HAP-1 (cell line): ENCODE results near the gene DENND1B.

ENCODE experiments used
- DNase-seq, 2 experiments: peaks; one replicate each; pipeline ENCODE4 v3.0.0-alpha.2; 2016 to 2020; ENCODE audit warnings: low spot score in 2 of 2
- H3K27me3 ChIP-seq: fragments of 250-450 bp; sonication (Bioruptor Pico); 2 replicates; pipeline ENCODE4 v1.5.1; 2020; ENCODE audit warnings: low read depth, mild to moderate bottlenecking, moderate library complexity
- H3K36me3 ChIP-seq: fragments of 250-450 bp; sonication (Bioruptor Pico); replicated peaks from 2 replicates; pipeline ENCODE4 v1.5.1; 2020; ENCODE audit warnings: mild to moderate bottlenecking
- H3K4me1 ChIP-seq: fragments of 250-450 bp; sonication (Bioruptor Pico); 2 replicates; pipeline ENCODE4 v1.5.1; 2020; ENCODE audit warnings: mild to moderate bottlenecking
- H3K4me3 ChIP-seq: fragments of 250-450 bp; sonication (Bioruptor Pico); 2 replicates; pipeline ENCODE4 v1.5.1; 2020; ENCODE audit warnings: mild to moderate bottlenecking, moderate library complexity
- H3K9me3 ChIP-seq: fragments of 250-450 bp; sonication (Bioruptor Pico); 2 replicates; pipeline ENCODE4 v1.5.1; 2020; ENCODE audit warnings: mild to moderate bottlenecking, moderate library complexity
- in situ Hi-C: fragments of 300-500 bp; cut with MboI; formaldehyde crosslinking; loops from 3 replicates; pipeline ENCODE4 v1.14.3; 2020; ENCODE audit warnings: low sequenced_read_pairs, inconsistent platforms, mixed read lengths

The DENND1B gene

DNA sequence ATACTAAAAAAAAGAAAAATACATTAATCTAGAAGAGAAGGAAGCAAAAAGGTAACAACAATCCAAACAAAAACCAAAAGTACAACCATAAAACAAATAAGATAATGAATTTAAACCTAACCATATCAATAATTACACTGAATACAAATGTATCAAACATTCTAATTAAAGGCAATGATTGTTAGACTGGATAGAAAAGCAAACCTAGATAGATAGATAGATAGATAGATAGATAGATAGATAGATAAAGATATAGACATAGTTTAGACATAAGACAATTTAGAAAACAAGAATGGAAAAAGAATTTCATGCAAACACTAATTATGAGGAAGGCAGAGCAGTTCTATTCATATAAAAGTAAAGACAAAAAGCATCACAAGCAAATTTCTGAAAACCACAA, 24.9 kb downstream of the DENND1B start:
- DNase-seq = no peak
- Histone ChIP-seq H3K4me1 (no peaks in the 10 kb centered on the region), H3K4me3 (no peak overlapping the region), H3K9me3 (no peaks in the 10 kb centered on the region), H3K36me3 (no peaks in the 10 kb centered on the region), H3K27me3 (no peaks in the 10 kb centered on the region)
- in situ Hi-C loops = no loop called here

DNA sequence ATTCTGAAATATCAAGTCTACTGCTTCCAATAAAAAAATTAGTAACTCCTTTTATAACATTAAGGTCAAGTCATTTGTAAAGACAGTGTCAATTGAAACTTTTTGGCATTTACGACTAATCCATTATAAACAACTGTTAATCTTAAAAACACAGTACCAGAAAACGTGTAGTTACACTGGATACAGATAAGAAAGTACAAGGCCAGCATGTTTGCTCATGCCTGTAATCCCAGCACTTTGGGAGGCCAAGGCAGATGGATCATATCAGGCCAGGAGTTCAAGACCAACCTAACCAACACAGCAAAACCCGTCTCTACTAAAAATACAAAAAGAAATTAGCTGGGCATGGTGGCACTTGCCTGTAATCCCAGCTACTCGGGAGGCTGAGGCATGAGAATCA, 29.4 kb downstream of the DENND1B start:
- DNase-seq = no peak
- Histone ChIP-seq H3K4me1 (no peaks in the 10 kb centered on the region), H3K4me3 (no peak overlapping the region), H3K36me3 (no peaks in the 10 kb centered on the region), H3K9me3 (no peaks in the 10 kb centered on the region), H3K27me3 (no peaks in the 10 kb centered on the region)
- in situ Hi-C loops = no loop called here

DNA sequence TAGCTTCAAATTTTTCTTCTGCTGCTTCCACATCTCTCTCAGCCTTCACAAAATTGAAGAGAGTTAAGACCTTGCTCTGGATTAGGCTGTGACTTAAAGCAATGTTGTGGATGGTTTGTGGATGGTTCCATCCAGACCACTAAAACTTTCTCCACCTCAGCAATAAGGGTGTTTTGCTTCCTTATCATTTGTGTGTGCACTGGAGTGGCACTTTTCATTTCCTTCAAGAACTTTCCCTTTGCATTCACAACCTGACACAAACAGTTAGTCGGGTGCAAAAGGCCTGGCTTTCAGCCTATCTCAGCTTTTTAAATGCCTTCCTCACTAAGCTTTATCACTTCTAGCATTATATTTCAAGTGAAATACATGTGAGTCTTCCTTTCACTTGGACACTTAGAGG, 30.3 kb downstream of the DENND1B start:
- H3K4me3 ChIP-seq = no peak overlapping the region
- H3K27me3 ChIP-seq = no peaks in the 10 kb centered on the region
- no peaks in the 10 kb centered on the region for H3K36me3 ChIP-seq
- no peaks in the 10 kb centered on the region for H3K9me3 ChIP-seq
- DNase-seq = no peak
- in situ Hi-C loops = no loop called here
- H3K4me1 ChIP-seq = peaks cover 7% of the 10 kb centered on the region

DNA sequence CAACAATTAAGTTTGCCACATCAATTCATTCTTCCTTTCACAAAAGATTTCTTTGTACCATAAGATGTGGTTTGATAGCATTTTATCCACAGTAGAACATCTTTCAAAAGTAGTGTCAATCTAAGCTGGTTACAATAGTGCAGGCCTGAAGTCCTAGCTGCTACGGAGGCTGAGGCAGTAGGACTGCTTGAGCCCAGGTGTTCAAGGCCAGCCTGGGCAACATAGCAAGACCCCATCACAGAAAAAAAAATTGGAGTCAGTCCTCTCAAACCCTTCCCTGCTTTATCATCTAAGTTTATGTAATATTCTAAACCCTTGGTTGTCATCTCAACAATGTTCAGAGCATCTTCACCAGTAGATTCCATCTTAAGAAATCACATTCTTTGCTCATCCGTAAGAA, 31.7 kb downstream of the DENND1B start:
- DNase-seq = no peak
- no peaks in the 10 kb centered on the region for H3K36me3 ChIP-seq
- no peaks in the 10 kb centered on the region for H3K27me3 ChIP-seq
- in situ Hi-C loops = no loop called here
- H3K4me1 ChIP-seq = peaks cover 9% of the 10 kb centered on the region
- no peaks in the 10 kb centered on the region for H3K9me3 ChIP-seq
- H3K4me3 ChIP-seq = no peak overlapping the region

DNA sequence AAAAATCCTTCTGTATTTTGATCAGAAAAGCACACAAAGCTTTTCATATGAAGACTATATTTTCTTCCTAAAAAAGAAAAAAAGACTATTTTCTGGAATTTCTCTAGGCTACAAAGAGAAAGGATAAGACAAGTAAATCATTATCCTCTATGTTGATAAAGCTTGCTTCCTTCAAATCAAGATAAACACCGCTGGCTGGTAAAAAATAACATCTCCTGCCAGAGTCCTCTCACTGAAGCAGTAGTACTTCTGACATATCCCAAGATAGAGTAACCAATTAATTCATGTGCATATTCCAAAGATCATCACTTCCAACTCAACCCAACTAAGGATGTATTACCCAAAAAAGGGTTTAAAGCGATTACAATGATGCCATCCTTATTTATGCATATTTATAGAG, 34.3 kb downstream of the DENND1B start:
- Histone ChIP-seq H3K36me3 (no peaks in the 10 kb centered on the region), H3K27me3 (no peaks in the 10 kb centered on the region), H3K4me1 (peaks cover 26% of the 10 kb centered on the region), H3K4me3 (no peak overlapping the region), H3K9me3 (no peaks in the 10 kb centered on the region)
- in situ Hi-C loops = no loop called here
- DNase-seq = no peak

DNA sequence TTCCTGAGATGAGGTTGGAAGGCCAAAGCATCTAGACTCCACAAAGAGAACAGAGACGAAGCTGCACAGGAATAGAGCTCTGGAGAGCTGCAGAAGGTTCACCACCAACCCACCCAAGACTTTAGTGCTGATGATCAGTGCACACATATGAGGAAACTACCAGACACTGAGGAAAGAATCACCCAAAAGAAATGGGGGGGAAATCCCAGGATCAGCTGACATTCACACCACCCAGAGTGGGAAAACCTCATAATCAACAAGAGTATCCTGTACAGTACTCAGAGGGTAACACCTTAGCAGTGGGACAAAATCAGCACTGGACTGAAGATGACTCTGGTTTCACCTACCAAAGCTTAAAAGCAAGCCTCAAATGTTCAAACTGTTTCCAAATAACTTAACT, 36.4 kb downstream of the DENND1B start:
- Histone ChIP-seq H3K9me3 (no peaks in the 10 kb centered on the region), H3K4me1 (peaks cover 29% of the 10 kb centered on the region), H3K27me3 (no peaks in the 10 kb centered on the region), H3K4me3 (no peak overlapping the region), H3K36me3 (no peaks in the 10 kb centered on the region)
- no peak for DNase-seq
- in situ Hi-C loops = no loop called here

DNA sequence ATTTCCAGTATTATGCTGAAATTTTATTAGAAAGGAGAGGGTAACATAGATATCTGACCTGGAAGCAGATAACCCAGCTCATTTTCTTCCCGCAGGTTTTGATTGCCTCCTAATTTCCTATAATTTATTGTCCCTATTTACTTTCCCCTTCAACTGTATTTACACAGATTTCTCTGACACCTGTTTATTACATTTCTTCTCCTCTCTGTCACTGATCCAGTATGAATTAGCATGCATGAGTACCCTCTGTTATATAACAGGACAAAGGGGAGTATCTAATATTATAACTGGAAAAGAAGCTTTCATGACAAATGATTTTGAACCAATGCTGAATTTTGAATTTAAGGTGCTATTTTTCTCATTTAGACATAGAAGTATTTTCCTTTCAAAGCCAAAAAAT, 37.4 kb downstream of the DENND1B start:
- H3K9me3 ChIP-seq = no peaks in the 10 kb centered on the region
- in situ Hi-C loops = no loop called here
- DNase-seq = no peak

DNA sequence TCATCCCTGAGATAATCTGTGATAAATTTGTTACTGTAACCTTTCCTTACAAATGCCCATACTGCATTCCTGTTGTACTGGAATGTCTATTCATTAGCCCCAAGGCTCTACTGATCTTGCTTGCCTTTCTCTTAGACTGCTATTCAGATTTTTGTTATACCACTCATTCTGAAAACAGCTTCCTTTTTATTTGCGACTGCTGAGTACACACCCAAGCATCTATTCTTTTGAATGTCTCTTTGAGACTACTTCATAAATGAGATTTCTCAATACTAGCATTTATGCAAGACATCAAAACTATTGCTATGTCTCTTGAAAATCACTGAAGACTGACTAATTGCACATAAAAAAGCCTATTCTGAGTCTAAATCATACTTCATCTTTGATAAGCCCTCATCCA, 38.6 kb downstream of the DENND1B start:
- Histone ChIP-seq H3K27me3 (no peaks in the 10 kb centered on the region), H3K4me1 (peaks cover 45% of the 10 kb centered on the region), H3K36me3 (no peaks in the 10 kb centered on the region), H3K4me3 (no peak overlapping the region), H3K9me3 (no peaks in the 10 kb centered on the region)
- DNase-seq = peak in 1 of 2 experiments; percentile 75
- in situ Hi-C loops = no loop called here

More for the DNA sequence above, 37.4 kb downstream of the DENND1B start:
- H3K4me1 ChIP-seq = peaks cover 38% of the 10 kb centered on the region
- no peak overlapping the region for H3K4me3 ChIP-seq
- no peaks in the 10 kb centered on the region for H3K36me3 ChIP-seq
- no peaks in the 10 kb centered on the region for H3K27me3 ChIP-seq

DNA sequence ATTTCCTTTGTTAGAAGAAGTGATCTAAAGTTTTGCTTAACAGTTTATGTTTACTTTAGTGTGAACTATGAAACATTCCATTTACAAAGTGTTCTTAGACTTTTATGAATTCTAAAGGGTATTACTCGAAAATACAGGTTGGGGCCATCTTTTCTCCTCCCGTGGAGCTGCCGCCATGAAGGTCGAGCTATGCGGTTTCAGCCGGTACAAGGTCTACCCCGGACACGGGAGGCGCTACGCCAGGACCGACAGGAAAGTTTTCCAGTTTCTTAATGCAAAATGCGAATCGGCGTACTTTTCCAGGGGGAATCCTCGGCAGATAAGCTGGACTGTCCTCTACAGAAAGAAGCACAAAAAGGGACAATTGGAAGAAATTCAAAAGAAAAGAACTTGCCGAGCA, 39.8 kb downstream of the DENND1B start:
- peaks cover 53% of the 10 kb centered on the region for H3K4me1 ChIP-seq
- H3K27me3 ChIP-seq = no peaks in the 10 kb centered on the region
- H3K36me3 ChIP-seq = no peaks in the 10 kb centered on the region
- no peak for DNase-seq
- H3K9me3 ChIP-seq = no peaks in the 10 kb centered on the region
- no peak overlapping the region for H3K4me3 ChIP-seq
- in situ Hi-C loops = no loop called here

DNA sequence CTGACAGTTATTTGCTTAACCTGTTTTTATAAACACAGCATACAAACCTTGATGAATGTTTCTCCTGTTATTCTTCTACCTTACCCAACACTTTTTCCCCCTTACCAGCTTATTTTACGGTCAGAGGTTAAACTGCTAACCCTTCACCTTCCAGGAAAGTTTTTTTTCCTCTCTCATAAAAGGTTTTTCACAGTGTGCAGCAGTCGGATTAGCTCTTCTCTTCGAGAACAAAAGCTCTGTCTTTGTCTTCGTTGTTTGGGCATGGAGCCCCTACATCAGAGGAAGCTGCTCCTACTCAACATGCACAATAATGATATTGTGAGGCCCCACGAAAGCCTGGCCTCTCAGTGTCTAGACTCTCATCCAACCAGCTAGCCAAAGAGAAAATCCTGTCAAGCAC, 42.0 kb downstream of the DENND1B start:
- Histone ChIP-seq H3K36me3 (no peaks in the 10 kb centered on the region), H3K4me3 (no peak overlapping the region), H3K4me1 (peaks cover 51% of the 10 kb centered on the region), H3K27me3 (no peaks in the 10 kb centered on the region), H3K9me3 (no peaks in the 10 kb centered on the region)
- in situ Hi-C loops = no loop called here
- DNase-seq = peak; percentile 75 to 89

DNA sequence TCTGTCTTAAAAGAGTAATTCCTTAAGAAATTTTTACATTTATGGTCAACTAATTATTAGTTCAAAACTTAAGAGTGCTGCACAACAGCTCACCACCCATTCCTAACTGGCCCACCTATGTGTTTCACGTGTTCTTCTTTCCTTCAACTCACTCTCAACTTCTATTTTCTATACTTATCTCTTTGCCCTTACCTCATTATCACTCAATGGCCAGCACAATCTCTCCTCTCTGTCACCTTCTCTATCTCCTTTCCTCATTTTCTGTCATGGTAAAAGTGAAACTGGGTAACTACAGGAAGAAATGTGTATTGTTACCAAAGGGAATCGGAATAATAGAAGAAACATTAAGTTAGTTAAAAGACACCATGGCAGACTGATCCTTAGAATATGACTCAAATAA, 43.1 kb downstream of the DENND1B start:
- DNase-seq = no peak
- in situ Hi-C loops = no loop called here
- peaks cover 45% of the 10 kb centered on the region for H3K4me1 ChIP-seq

DNA sequence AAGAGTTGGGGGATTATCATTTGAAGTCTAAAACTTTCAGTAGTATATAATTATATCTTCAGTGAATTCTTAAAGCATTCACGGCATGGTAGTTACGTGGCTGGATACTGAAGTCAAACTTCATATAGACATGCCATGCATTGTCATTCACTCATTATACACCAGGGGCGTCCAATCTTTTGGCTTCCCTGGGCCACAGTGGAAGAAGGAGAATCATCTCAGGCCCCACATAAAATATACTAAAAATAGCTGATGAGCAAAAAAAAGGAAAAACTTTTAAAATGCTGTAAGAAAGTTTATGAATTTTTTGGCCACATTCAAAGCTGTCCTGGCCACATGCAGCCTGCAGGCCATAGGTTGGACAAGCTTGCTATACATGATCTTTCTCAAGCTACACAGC, 43.8 kb downstream of the DENND1B start:
- H3K36me3 ChIP-seq = no peaks in the 10 kb centered on the region

More for the DNA sequence above, 43.1 kb downstream of the DENND1B start:
- H3K27me3 ChIP-seq = no peaks in the 10 kb centered on the region
- H3K9me3 ChIP-seq = no peaks in the 10 kb centered on the region
- no peaks in the 10 kb centered on the region for H3K36me3 ChIP-seq
- no peak overlapping the region for H3K4me3 ChIP-seq

DNA sequence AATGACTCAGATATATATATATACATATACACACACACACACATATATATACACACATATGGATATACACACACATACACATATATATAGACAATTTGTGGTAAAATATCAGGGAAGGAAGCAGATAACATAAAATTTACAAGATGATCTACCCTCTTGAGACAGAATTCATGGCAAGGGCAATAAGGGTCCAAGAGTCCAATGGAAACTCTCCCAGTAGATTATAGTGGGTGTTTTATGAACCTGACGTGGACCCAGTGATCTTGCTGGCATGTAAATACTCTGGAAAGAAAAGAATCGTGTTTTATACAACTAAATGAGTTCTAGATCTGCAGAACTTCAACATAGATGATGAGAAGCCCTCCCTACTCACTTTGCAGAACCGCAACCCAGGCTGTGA, 49.3 kb downstream of the DENND1B start:
- Histone ChIP-seq H3K4me1 (peaks cover 9% of the 10 kb centered on the region; the same call in 1 of the 2 replicates), H3K4me3 (no peak overlapping the region), H3K36me3 (no peaks in the 10 kb centered on the region), H3K9me3 (peaks cover 4% of the 10 kb centered on the region; the same call in 1 of the 2 replicates), H3K27me3 (no peaks in the 10 kb centered on the region)
- no peak for DNase-seq
- in situ Hi-C loops = no loop called here

More for the DNA sequence above, 43.8 kb downstream of the DENND1B start:
- no peak overlapping the region for H3K4me3 ChIP-seq
- in situ Hi-C loops = no loop called here
- no peaks in the 10 kb centered on the region for H3K27me3 ChIP-seq
- DNase-seq = peak; percentile 18 to 22
- H3K4me1 ChIP-seq = peaks cover 38% of the 10 kb centered on the region
- no peaks in the 10 kb centered on the region for H3K9me3 ChIP-seq

DNA sequence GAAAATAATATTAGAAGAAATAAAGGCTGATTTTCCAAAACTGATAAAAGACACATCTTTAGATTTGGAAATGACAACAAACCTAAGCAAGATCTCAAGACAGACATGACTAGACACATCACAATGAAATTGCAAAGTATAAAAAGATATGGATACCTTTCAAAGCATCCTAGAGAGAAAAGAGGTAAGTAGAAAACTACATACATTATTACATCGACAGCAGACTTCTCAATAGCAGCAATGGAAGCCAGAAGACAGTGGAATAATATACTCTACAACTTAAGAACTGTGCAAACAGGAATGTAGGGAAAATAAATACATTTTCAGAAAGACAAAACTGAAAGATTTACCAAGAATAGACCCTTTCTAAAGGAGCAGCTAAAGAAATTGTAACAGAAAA, 50.2 kb downstream of the DENND1B start:
- H3K36me3 ChIP-seq = no peaks in the 10 kb centered on the region
- no peak overlapping the region for H3K4me3 ChIP-seq
- no peak for DNase-seq
- no peaks in the 10 kb centered on the region for H3K27me3 ChIP-seq
- H3K9me3 ChIP-seq = peaks cover 4% of the 10 kb centered on the region; the same call in 1 of the 2 replicates
- peaks cover under 1% of the 10 kb centered on the region; the same call in 1 of the 2 replicates for H3K4me1 ChIP-seq
- in situ Hi-C loops = no loop called here

DNA sequence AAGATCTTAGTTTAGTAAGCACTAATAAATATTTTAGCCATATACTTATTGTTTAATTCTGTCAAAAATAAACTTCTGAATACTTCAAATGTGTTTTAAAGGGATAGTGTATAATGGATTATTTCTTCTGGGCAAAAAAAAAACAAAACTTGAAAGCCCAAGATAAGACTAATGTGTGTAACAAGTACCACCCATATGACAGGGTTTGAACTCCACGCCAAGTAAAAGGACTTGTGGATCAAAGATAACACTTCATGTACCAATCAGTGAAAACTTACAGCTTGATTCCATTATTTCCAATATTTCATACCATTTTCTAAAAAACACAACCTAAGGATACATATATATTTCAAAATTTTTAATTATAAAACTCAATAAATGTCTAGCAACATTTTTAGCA, 59.5 kb downstream of the DENND1B start:
- no peaks in the 10 kb centered on the region for H3K9me3 ChIP-seq
- no peak for DNase-seq
- in situ Hi-C loops = no loop called here
- no peaks in the 10 kb centered on the region for H3K36me3 ChIP-seq
- H3K27me3 ChIP-seq = no peaks in the 10 kb centered on the region
- H3K4me3 ChIP-seq = no peak overlapping the region
- H3K4me1 ChIP-seq = no peaks in the 10 kb centered on the region
